ENCODE results near the gene PCLAF. TPM values are rescaled to one million over a fixed set of nuclear protein-coding genes. Genes with fewer than 3 reads are reported as not detected.

The PCLAF gene
- total and polyA plus RNA-seq, 2 of the 4 experiments (the other 2 are of a cell fraction): 12.9 to 60.5 TPM

DNA sequence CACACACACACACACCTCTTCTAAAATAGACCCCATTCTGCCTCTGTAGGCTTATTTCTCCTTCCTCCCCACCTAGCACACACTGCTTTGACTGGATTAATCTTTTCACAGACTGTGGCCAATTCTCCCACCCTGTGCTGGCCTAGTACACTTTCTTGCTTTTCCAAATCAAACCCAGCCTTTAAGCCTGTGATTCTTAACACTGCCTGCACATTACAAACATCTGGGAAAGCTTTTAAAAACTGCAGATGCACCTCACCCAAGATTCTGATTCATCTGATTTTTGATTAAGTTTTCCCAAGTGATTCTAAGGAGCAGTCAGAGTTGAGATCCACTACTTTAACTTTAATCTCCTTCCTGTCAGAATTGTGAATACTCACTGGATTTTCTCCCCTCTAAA, 38.0 kb downstream of the PCLAF start:
- TF ChIP-seq POLR2A (IDR thresholded peaks at IDR 0.05; ENCODE audit: low read depth, low read length): no peak
- no peak for TF ChIP-seq MXI1 (IDR thresholded peaks at IDR 0.05; ENCODE audit: borderline replicate concordance, low read depth, low read length)
- TF ChIP-seq, protein P1, sequence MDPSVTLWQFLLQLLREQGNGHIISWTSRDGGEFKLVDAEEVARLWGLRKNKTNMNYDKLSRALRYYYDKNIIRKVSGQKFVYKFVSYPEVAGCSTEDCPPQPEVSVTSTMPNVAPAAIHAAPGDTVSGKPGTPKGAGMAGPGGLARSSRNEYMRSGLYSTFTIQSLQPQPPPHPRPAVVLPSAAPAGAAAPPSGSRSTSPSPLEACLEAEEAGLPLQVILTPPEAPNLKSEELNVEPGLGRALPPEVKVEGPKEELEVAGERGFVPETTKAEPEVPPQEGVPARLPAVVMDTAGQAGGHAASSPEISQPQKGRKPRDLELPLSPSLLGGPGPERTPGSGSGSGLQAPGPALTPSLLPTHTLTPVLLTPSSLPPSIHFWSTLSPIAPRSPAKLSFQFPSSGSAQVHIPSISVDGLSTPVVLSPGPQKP (IDR thresholded peaks at IDR 0.05; ENCODE audit: borderline replicate concordance, low read depth, low read length): no peak
- H3K4me2 ChIP-seq (ENCODE audit: low read depth, low read length): peak overlapping the region; percentile 36; the same call in 1 of the 2 replicates
- DNase-seq (peak; percentile 37), ATAC-seq (ENCODE audit: low read depth) (peak; percentile 24; the same call in 1 of the 2 replicates)
- peak overlapping the region; percentile 59; the same call in 1 of the 2 replicates for H2AK5ac ChIP-seq (ENCODE audit: low read depth, low read length)
- ChIA-PET CTCF (no interaction called here), POLR2A (ENCODE audit: unreplicated experiment) (no interaction called here)
- H2BK15ac ChIP-seq (ENCODE audit: low read depth, low read length): no peak overlapping the region
- H3K9me3 ChIP-seq (ENCODE audit: control insufficient read depth, insufficient read depth, low read length): no peaks in the 10 kb centered on the region
- peak overlapping the region; percentile 56 for H3K18ac ChIP-seq (ENCODE audit: low read depth, low read length)
- peak overlapping the region; percentile 71; the same call in 1 of the 2 replicates for H3K23ac ChIP-seq (ENCODE audit: low read depth, low read length)
- dilution Hi-C loops (cut with HindIII; ENCODE audit: low sequenced_read_pairs, unreplicated experiment) (no loop called here), in situ Hi-C loops (cut with MboI; ENCODE audit: low sequenced_read_pairs) (no loop called here), intact Hi-C loops (cut with micrococcal nuclease) (loop anchor here (10.0 kb wide), 1 partner anchor 58 kb away; no protein-coding TSS in a partner anchor)
- peak overlapping the region; percentile 50; the same call in 1 of the 2 replicates for H3K27ac ChIP-seq (ENCODE audit: insufficient read depth, low read length)
- H3K4ac ChIP-seq (ENCODE audit: low read depth, low read length): 0 out of 2 replicates have a peak overlapping the region, but pooled peaks have one; percentile 24
- H4K91ac ChIP-seq (ENCODE audit: insufficient read depth, low read depth, low read length): 0 out of 2 replicates have a peak overlapping the region, but pooled peaks have one; percentile 10
- H4K20me1 ChIP-seq (ENCODE audit: insufficient read depth, low read length): peaks cover 10% of the 10 kb centered on the region; the same call in 1 of the 2 replicates
- peak overlapping the region; percentile 46 for H2BK5ac ChIP-seq (ENCODE audit: low read depth, low read length, poor library complexity, severe bottlenecking)
- peak overlapping the region; percentile 32; the same call in 1 of the 2 replicates for H2BK20ac ChIP-seq (ENCODE audit: low read depth, low read length)
- no peak overlapping the region for H2AK9ac ChIP-seq (replicated peaks; ENCODE audit: low read depth, low read length, poor library complexity)
- peak overlapping the region; percentile 10; the same call in 1 of the 2 replicates for H2BK120ac ChIP-seq (ENCODE audit: low read depth, low read length)
- H3K36me3 ChIP-seq (ENCODE audit: control insufficient read depth, insufficient read depth, low read length): peaks cover 4% of the 10 kb centered on the region; the same call in 1 of the 2 replicates
- H3K9me1 ChIP-seq (ENCODE audit: insufficient read depth, low read length): 0 out of 2 replicates have a peak, but pooled peaks cover 2% of the 10 kb centered on the region
- no peak overlapping the region for H3K4me3 ChIP-seq (ENCODE audit: insufficient read depth, low read depth, low read length)
- peak overlapping the region; percentile 22 to 31; a peak in 2 of 4 replicates for H4K8ac ChIP-seq (ENCODE audit: low read depth in 2 of 2, low read length in 2 of 2)
- no TSS peak for BruUV-seq (replicated peaks)
- peaks cover 26 to 60% of the 10 kb centered on the region in 2 experiments for H3K79me1 ChIP-seq (ENCODE audit: low read depth in 1 of 2, low read length in 2 of 2)
- H3K14ac ChIP-seq (replicated peaks; ENCODE audit: low read depth, low read length): peak overlapping the region; percentile 64
- H3K56ac ChIP-seq (ENCODE audit: extremely low read depth, insufficient read depth, low read length): no peak overlapping the region
- no peak overlapping the region for H2AFZ ChIP-seq (replicated peaks; ENCODE audit: low read length, poor library complexity)
- peak overlapping the region; percentile 50; the same call in 1 of the 2 replicates for H3K9ac ChIP-seq (ENCODE audit: low read depth, low read length)
- H3K27me3 ChIP-seq (ENCODE audit: control insufficient read depth, insufficient read depth, low read length): no peaks in the 10 kb centered on the region
- no peak overlapping the region for H4K5ac ChIP-seq (ENCODE audit: low read depth, low read length)
- peaks cover 8% of the 10 kb centered on the region for H3K4me1 ChIP-seq (ENCODE audit: control insufficient read depth, insufficient read depth, low read length)
